HepG2 (cell line): ENCODE measurements around the gene SYNGR4. TPM values are rescaled to one million over a fixed set of nuclear protein-coding genes. Genes with fewer than 3 reads are reported as not detected.

Experiments used
- HOMEZ ChIP-seq: IDR thresholded peaks from 2 replicates; pipeline ENCODE4 v1.6.1; 2016; ENCODE audit warnings: low read depth
- JUN ChIP-seq: sonication (generic); formaldehyde crosslinking; IDR thresholded peaks from 2 replicates; pipeline ENCODE4 v1.4.0; 2020; ENCODE audit warnings: mild to moderate bottlenecking, missing genetic modification reagents
- MXD1 ChIP-seq: sonication (generic); formaldehyde crosslinking; IDR thresholded peaks from 2 replicates; pipeline ENCODE4 v1.4.0; 2020; ENCODE audit warnings: mild to moderate bottlenecking, missing genetic modification reagents
- TRAFD1 ChIP-seq: sonication (generic); formaldehyde crosslinking; IDR thresholded peaks from 2 replicates; pipeline ENCODE4 v1.5.1; 2020; ENCODE audit warnings: missing genetic modification reagents, mild to moderate bottlenecking, borderline replicate concordance
- ZFP36L1 ChIP-seq: sonication (generic); formaldehyde crosslinking; IDR thresholded peaks from 2 replicates; pipeline ENCODE4 v1.8.0; 2022; ENCODE audit warnings: mild to moderate bottlenecking, missing genetic modification reagents, moderate library complexity
- ZNF142 ChIP-seq: sonication (generic); formaldehyde crosslinking; IDR thresholded peaks from 2 replicates; pipeline ENCODE4 v1.4.0; 2020; ENCODE audit warnings: missing genetic modification reagents
- ZNF280B ChIP-seq: sonication (generic); formaldehyde crosslinking; IDR thresholded peaks from 2 replicates; pipeline ENCODE4 v1.5.0; 2020; ENCODE audit warnings: missing genetic modification reagents, mild to moderate bottlenecking, borderline replicate concordance
- ZNF382 ChIP-seq: sonication (generic); formaldehyde crosslinking; IDR thresholded peaks from 2 replicates; pipeline ENCODE4 v1.5.0; 2020; ENCODE audit warnings: missing genetic modification reagents, mild to moderate bottlenecking, borderline replicate concordance
- ZNF44 ChIP-seq: sonication (generic); formaldehyde crosslinking; IDR thresholded peaks from 2 replicates; pipeline ENCODE4 v1.5.1; 2020; ENCODE audit warnings: mild to moderate bottlenecking, missing genetic modification reagents
- polyA plus RNA-seq, 8 experiments: library from polyadenylated mRNA; depleted of rRNA in 3 of 8; stranded (reverse) in 7 of 8; unstranded in 1 of 8; fragments of >200 nt; fragmentation: Illumina TruSeq in 4 of 8; extraction: Trizol in 4 of 8; gene quantifications; 2 replicates each; pipeline versions ENCODE4 v1.2.1 to v1.2.3, GENCODE V29; 2011 to 2016; ENCODE audit warnings: low read depth in 4 of 8, missing spikeins in 1 of 8, mixed read lengths in 1 of 8; ENCODE audit not compliant: insufficient read depth in 1 of 8
- total RNA-seq, 5 experiments: library from RNA; depleted of rRNA; stranded (reverse); fragments of >200 nt; fragmentation: Illumina TruSeq; extraction: Trizol; gene quantifications; 2 replicates each; pipeline ENCODE4 v1.2.3, GENCODE V29; 2016; ENCODE audit warnings: low read depth in 1 of 5
- TF ChIP-seq, protein P1 (sequence below), 2 experiments: sonication (generic) in 1 of 2; formaldehyde crosslinking in 1 of 2; IDR thresholded peaks; 2 replicates each; pipeline versions ENCODE4 v1.4.0 to v1.6.1; 2016 to 2020; ENCODE audit warnings: borderline replicate concordance in 1 of 2, low read depth in 1 of 2, mild to moderate bottlenecking in 1 of 2, missing genetic modification reagents in 1 of 2

SYNGR4 gene
- total and polyA plus RNA-seq, 2 of the 13 experiments (the other 11 are each of a cell fraction or from before 2014, with no cell fraction given), result not detected

DNA sequence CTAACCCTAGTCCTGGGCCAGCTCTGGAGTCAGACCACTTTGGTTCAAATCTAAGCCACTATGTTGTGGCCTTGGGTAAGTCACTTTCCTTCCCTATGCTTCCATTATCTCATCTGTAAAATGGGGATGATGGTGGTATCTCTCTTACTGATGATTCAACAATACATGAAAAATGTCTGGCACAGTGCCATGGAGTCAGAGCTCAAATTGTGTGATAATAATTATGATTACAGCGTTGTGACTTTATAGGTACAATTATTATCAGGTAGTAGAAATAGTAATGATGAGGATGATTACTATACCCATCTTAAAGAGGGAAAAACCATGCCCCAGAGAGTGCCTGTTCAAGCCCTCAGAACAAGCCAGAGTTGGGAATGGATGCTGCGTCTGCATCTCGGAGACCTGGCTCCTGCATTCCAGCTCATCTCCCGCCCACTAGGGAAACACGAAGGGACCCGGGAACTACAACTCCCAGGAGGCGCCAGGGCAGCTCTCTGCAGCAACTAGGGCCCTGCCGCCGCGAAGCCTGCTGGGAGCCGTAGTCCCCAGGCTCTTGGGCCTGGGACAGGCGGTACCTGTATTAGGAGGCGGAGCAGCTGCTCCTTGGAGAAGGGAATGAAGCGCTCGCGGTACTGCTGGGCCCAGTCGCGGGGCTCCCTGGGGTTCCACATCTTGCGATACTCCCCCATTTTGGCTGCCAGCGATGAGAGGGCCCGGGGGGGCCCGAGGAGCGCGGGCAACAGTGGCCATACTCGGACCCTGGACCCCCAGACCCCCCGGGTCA lies 1.3 kb upstream of the SYNGR4 start (continued):
- TF ChIP-seq ZNF142 (CRISPR knock-in tag), result no peak
- TF ChIP-seq ZNF44, result no peak
- TF ChIP-seq HOMEZ (CRISPR knock-in tag), result no peak
- TF ChIP-seq ZNF280B, result peak; percentile 42; the same call in 1 of the 2 replicates
- TF ChIP-seq TRAFD1 (CRISPR knock-in tag), result peak; percentile 58; the same call in 1 of the 2 replicates
- no peak for TF ChIP-seq JUN (CRISPR knock-in tag)
- TF ChIP-seq MXD1 (CRISPR knock-in tag), result peak; percentile 15; the same call in 1 of the 2 replicates
- TF ChIP-seq ZFP36L1 (CRISPR knock-in tag), result no peak
- no peak for TF ChIP-seq ZNF382 (CRISPR knock-in tag)
- TF ChIP-seq, protein P1, sequence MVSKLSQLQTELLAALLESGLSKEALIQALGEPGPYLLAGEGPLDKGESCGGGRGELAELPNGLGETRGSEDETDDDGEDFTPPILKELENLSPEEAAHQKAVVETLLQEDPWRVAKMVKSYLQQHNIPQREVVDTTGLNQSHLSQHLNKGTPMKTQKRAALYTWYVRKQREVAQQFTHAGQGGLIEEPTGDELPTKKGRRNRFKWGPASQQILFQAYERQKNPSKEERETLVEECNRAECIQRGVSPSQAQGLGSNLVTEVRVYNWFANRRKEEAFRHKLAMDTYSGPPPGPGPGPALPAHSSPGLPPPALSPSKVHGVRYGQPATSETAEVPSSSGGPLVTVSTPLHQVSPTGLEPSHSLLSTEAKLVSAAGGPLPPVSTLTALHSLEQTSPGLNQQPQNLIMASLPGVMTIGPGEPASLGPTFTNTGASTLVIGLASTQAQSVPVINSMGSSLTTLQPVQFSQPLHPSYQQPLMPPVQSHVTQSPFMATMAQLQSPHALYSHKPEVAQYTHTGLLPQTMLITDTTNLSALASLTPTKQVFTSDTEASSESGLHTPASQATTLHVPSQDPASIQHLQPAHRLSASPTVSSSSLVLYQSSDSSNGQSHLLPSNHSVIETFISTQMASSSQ (IDR thresholded peaks at IDR 0.05; ENCODE audit: low read depth), result no peak
- TF ChIP-seq, protein P1 (CRISPR knock-in tag; IDR thresholded peaks at IDR 0.05; ENCODE audit: borderline replicate concordance), result 0 out of 2 replicates have a peak, but pooled peaks have one; percentile 26
